ENCODE measurements around the gene CACTIN.

DNA sequence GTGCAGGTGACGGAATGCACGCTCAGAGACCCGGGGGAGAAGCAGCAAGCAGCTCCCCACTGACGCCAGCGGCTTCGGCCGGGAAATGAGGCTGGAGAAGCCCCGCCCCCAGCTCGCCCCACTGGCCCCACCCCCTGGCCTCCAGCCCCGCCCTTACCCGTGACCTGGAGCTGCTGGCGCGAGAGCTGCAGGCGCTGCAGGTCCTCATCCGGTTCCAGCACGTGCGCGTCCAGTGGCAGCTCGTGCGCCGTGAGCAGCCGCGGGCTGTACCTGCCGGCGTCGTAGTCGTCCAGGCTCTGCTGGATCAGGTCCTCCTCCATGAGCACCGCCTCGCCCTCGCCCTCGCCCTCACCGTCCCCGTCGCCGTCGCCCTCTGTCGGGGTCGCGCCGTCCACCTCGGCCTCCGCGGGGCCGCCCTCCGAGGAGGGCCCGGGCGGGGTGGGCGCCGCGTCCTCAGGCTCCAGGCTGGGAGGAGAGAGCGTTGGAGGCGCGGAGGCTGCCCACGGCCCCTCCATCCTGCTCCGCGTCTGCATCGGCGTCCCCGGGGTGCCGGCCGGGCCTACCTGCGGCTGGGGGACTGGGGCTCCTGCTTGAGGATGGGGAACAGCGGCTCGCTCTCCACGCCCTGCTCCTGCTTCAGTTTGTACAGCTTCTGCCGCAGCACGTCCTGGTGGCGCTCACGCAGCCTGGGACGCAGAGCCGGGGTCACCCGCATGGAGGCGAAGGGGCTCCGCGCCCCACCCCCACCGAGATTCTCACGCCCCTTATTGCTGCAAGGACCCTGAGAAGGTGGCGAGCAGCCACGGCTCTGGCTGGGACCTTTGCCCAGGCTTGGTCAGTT is 13.5 kb downstream of the CACTIN start:
- TF ChIP-seq, protein P1, sequence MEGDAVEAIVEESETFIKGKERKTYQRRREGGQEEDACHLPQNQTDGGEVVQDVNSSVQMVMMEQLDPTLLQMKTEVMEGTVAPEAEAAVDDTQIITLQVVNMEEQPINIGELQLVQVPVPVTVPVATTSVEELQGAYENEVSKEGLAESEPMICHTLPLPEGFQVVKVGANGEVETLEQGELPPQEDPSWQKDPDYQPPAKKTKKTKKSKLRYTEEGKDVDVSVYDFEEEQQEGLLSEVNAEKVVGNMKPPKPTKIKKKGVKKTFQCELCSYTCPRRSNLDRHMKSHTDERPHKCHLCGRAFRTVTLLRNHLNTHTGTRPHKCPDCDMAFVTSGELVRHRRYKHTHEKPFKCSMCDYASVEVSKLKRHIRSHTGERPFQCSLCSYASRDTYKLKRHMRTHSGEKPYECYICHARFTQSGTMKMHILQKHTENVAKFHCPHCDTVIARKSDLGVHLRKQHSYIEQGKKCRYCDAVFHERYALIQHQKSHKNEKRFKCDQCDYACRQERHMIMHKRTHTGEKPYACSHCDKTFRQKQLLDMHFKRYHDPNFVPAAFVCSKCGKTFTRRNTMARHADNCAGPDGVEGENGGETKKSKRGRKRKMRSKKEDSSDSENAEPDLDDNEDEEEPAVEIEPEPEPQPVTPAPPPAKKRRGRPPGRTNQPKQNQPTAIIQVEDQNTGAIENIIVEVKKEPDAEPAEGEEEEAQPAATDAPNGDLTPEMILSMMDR (IDR thresholded peaks at IDR 0.05), result no peak
- TF ChIP-seq EP300 (IDR thresholded peaks at IDR 0.05) (no peak), POLR2AphosphoS5 (IDR thresholded peaks at IDR 0.05) (no peak)
